IgD-negative memory B cell (primary cell): ENCODE data around the gene DLL1. TPM values are rescaled to one million over a fixed set of nuclear protein-coding genes. Genes with fewer than 3 reads are reported as not detected.
"Not testable (repeated sequence)": the region's sequence is repeated elsewhere in the genome, so short reads cannot be mapped to it uniquely, and the experiment has no call there.

Experiments used
- H3K27ac Mint-ChIP-seq, 3 donors: one replicate each; pipeline ENCODE4 v1.8.0; 2020 to 2022; ENCODE audit warnings: mild to moderate bottlenecking in 3 of 3, mixed read lengths in 3 of 3, moderate library complexity in 1 of 3
- H3K27me3 Mint-ChIP-seq: one replicate; pipeline ENCODE4 v1.8.0; 2021; ENCODE audit warnings: mixed read lengths
- H3K36me3 Mint-ChIP-seq: one replicate; pipeline ENCODE4 v1.8.0; 2020; ENCODE audit warnings: mild to moderate bottlenecking, mixed read lengths
- H3K4me1 Mint-ChIP-seq, 3 donors: one replicate each; pipeline ENCODE4 v1.8.0; 2020 to 2022; ENCODE audit warnings: mixed read lengths in 3 of 3, mild to moderate bottlenecking in 1 of 3
- H3K4me3 Mint-ChIP-seq, 4 donors: one replicate each; pipeline ENCODE4 v1.8.0; 2020 to 2022; ENCODE audit warnings: mild to moderate bottlenecking in 4 of 4, mixed read lengths in 4 of 4, moderate library complexity in 3 of 4
- H3K9me3 Mint-ChIP-seq, 3 donors: one replicate each; pipeline ENCODE4 v1.8.0; 2020 to 2021; ENCODE audit warnings: mixed read lengths in 3 of 3, mild to moderate bottlenecking in 1 of 3
- polyA plus RNA-seq: library from polyadenylated mRNA; unstranded; fragments of 300-500 nt; fragmentation: Illumina TruSeq; gene quantifications from one replicate; pipeline ENCODE4 v1.2.3, GENCODE V29; 2021

The DLL1 gene, protein sequence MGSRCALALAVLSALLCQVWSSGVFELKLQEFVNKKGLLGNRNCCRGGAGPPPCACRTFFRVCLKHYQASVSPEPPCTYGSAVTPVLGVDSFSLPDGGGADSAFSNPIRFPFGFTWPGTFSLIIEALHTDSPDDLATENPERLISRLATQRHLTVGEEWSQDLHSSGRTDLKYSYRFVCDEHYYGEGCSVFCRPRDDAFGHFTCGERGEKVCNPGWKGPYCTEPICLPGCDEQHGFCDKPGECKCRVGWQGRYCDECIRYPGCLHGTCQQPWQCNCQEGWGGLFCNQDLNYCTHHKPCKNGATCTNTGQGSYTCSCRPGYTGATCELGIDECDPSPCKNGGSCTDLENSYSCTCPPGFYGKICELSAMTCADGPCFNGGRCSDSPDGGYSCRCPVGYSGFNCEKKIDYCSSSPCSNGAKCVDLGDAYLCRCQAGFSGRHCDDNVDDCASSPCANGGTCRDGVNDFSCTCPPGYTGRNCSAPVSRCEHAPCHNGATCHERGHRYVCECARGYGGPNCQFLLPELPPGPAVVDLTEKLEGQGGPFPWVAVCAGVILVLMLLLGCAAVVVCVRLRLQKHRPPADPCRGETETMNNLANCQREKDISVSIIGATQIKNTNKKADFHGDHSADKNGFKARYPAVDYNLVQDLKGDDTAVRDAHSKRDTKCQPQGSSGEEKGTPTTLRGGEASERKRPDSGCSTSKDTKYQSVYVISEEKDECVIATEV
- polyA plus RNA-seq = 0.10 TPM

- H3K4me3 Mint-ChIP-seq = peak within 1 kb of the TSS; percentile 81 to 97 (median 93)
- peaks cover 0 to 2% (median 0%) of the 10 kb centered on the region in 3 donors for H3K9me3 Mint-ChIP-seq
- no peaks in the 10 kb centered on the region for H3K36me3 Mint-ChIP-seq
- H3K4me1 Mint-ChIP-seq = peaks cover 16 to 46% (median 29%) of the 10 kb centered on the region in 3 donors
- H3K27ac Mint-ChIP-seq = peak within 1 kb of the TSS; percentile 27 to 83 (median 73)
- peaks cover 56% of the 10 kb centered on the region for H3K27me3 Mint-ChIP-seq
These were observed at the start of gene DLL1 for GRCh38 chr6:170290296-170291128. TSS of gene DLL1 (minus strand) at chr6:170291078. CDS start at chr6:170290139, 939 bp downstream.

DNA sequence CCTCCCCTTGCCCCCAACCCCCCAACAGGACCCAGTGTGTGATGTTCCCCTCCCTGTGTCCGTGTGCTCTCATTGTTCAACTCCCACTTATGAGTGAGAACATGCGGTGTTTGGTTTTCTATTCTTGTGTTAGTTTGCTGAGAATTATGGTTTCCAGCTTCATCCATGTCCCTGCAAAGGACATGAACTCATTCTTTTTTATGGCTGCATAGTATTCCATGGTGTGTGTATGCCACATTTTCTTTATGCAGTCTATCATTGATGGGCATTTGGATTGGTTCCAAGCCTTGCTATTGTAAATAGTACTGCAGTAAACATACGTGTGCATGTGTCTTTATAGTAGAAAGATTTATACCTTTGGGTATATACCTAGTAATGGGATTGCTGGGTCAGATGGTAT is 44.3 kb upstream of the DLL1 start:
- H3K4me1 Mint-ChIP-seq = peaks cover 0 to 14% (median 13%) of the 10 kb centered on the region in 3 donors
- not testable (repeated sequence) for H3K4me3 Mint-ChIP-seq, H3K27me3 Mint-ChIP-seq, H3K27ac Mint-ChIP-seq, H3K9me3 Mint-ChIP-seq
- H3K36me3 Mint-ChIP-seq = peaks cover 30% of the 10 kb centered on the region

DNA sequence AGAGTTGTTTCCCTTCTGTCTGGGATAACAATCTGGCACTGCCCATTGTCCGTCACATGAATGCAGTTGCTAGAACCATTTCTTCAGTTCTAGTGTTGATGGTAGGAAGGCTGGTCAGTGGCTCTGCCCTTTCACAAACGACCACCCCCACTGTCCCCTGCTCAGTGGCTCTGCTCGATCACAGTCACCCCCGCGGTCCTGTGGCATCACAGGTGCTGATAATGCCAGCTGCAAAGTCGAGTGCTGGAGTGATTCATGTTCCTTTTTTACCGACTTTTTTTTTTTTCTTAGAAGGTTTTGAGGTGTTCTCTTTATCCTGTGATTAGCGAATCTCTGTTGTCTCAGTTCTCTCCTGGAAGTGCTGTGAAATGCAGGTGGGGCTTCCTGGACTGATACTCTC is 38.4 kb upstream of the DLL1 start:
- Mint-ChIP-seq H3K27ac (no peak overlapping the region), H3K9me3 (no peaks in the 10 kb centered on the region), H3K36me3 (peaks cover 22% of the 10 kb centered on the region), H3K4me1 (peaks cover 0 to 4% (median 2%) of the 10 kb centered on the region in 3 donors), H3K4me3 (peak overlapping the region in 1 of 4 donors; percentile 61), H3K27me3 (no peaks in the 10 kb centered on the region)

GRCh38 chr6:170317718-170318117 is 26.8 kb upstream of the DLL1 start:
- H3K9me3 Mint-ChIP-seq = no peaks in the 10 kb centered on the region
- H3K27ac Mint-ChIP-seq = peak overlapping the region in 1 of 3 donors; percentile 5
- peaks cover 9% of the 10 kb centered on the region for H3K36me3 Mint-ChIP-seq
- H3K4me1 Mint-ChIP-seq = peaks cover 7 to 25% (median 13%) of the 10 kb centered on the region in 3 donors
- no peak overlapping the region for H3K4me3 Mint-ChIP-seq
- H3K27me3 Mint-ChIP-seq = no peaks in the 10 kb centered on the region

- Mint-ChIP-seq H3K36me3 (peaks cover 7% of the 10 kb centered on the region), H3K27ac (peak overlapping the region in 2 of 3 donors; percentile 5 to 65), H3K27me3 (no peaks in the 10 kb centered on the region), H3K9me3 (no peaks in the 10 kb centered on the region), H3K4me3 (no peak overlapping the region), H3K4me1 (peaks cover 6 to 29% (median 17%) of the 10 kb centered on the region in 3 donors)
These were observed 26.2 kb upstream of the DLL1 start for GRCh38 chr6:170317076-170317475.

- peaks cover 10% of the 10 kb centered on the region for H3K36me3 Mint-ChIP-seq
- no peak overlapping the region for H3K27ac Mint-ChIP-seq
- H3K9me3 Mint-ChIP-seq = no peaks in the 10 kb centered on the region
- H3K4me1 Mint-ChIP-seq = peaks cover 8 to 36% (median 21%) of the 10 kb centered on the region in 3 donors
- no peak overlapping the region for H3K4me3 Mint-ChIP-seq
- H3K27me3 Mint-ChIP-seq = no peaks in the 10 kb centered on the region
These were observed 25.2 kb upstream of the DLL1 start for GRCh38 chr6:170316071-170316470.

GRCh38 chr6:170314983-170315382 is 24.1 kb upstream of the DLL1 start:
- no peaks in the 10 kb centered on the region for H3K27me3 Mint-ChIP-seq
- H3K4me1 Mint-ChIP-seq = peaks cover 9 to 45% (median 21%) of the 10 kb centered on the region in 3 donors
- no peak overlapping the region for H3K27ac Mint-ChIP-seq
- no peaks in the 10 kb centered on the region for H3K9me3 Mint-ChIP-seq
- no peak overlapping the region for H3K4me3 Mint-ChIP-seq
- peaks cover 5% of the 10 kb centered on the region for H3K36me3 Mint-ChIP-seq

GRCh38 chr6:170313716-170314295 is 22.9 kb upstream of the DLL1 start:
- peaks cover 12 to 44% (median 27%) of the 10 kb centered on the region in 3 donors for H3K4me1 Mint-ChIP-seq
- no peak overlapping the region for H3K4me3 Mint-ChIP-seq

DNA sequence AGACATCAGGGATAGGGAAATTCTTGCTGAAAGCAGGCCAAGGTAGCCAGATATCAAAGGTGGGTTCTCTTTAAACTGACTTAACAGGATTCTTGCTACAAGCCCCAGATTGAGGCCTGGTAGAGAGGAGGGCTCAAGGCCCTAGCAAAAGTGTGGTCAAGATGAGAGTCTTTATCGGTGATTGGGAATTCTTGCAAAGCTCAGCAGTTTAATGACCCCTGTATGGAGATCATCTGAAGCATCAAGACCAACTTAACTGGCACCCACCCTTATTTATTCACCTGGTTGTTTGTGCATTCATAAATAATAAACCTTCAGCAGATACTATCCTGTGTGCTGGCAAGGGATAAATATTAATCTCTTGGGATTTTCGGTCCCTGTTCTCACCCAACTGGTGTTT is 22.0 kb upstream of the DLL1 start:
- H3K36me3 Mint-ChIP-seq = peaks cover 5% of the 10 kb centered on the region
- no peaks in the 10 kb centered on the region for H3K9me3 Mint-ChIP-seq
- H3K4me3 Mint-ChIP-seq = peak overlapping the region in 1 of 4 donors; percentile 13
- H3K27me3 Mint-ChIP-seq = no peaks in the 10 kb centered on the region
- peak overlapping the region in 2 of 3 donors; percentile 39 to 43 for H3K27ac Mint-ChIP-seq
- peaks cover 20 to 53% (median 35%) of the 10 kb centered on the region in 3 donors for H3K4me1 Mint-ChIP-seq

More at GRCh38 chr6:170313716-170314295, 22.9 kb upstream of the DLL1 start:
- H3K9me3 Mint-ChIP-seq = no peaks in the 10 kb centered on the region
- H3K36me3 Mint-ChIP-seq = peaks cover 5% of the 10 kb centered on the region
- no peaks in the 10 kb centered on the region for H3K27me3 Mint-ChIP-seq
- H3K27ac Mint-ChIP-seq = peak overlapping the region in 1 of 3 donors; percentile 43

DNA sequence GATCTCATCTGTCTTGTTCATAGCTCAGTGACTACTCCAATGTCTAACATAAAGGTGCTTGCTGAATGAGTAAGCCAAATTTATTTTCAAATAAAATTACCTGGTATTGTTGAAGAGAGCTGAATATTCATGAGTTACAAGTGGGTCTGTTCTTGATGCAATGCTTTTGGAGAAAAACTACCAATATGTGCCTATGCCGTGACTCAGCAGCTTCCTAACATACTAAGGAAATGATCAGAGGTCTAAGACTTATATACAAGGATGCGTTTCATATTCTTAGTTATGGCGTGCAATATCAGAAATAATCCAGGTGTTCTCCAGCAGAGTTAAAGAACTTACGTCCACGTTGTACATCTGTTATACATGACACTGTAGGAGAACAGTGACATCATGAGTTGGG is 20.8 kb upstream of the DLL1 start:
- Mint-ChIP-seq H3K27ac (peak overlapping the region in 1 of 3 donors; percentile 69), H3K4me3 (peak overlapping the region in 1 of 4 donors; percentile 27)

GRCh38 chr6:170308761-170309160 is 17.9 kb upstream of the DLL1 start:
- peak overlapping the region in 1 of 3 donors; percentile 79 for H3K27ac Mint-ChIP-seq
- H3K9me3 Mint-ChIP-seq = no peaks in the 10 kb centered on the region
- H3K36me3 Mint-ChIP-seq = peaks cover 3% of the 10 kb centered on the region
- H3K4me3 Mint-ChIP-seq = peak overlapping the region in 3 of 4 donors; percentile 15 to 82 (median 36)
- peaks cover 4% of the 10 kb centered on the region for H3K27me3 Mint-ChIP-seq
- H3K4me1 Mint-ChIP-seq = peaks cover 28 to 49% (median 47%) of the 10 kb centered on the region in 3 donors

More for the DNA sequence above, 20.8 kb upstream of the DLL1 start:
- Mint-ChIP-seq H3K9me3 (no peaks in the 10 kb centered on the region), H3K36me3 (peaks cover 4% of the 10 kb centered on the region), H3K4me1 (peaks cover 28 to 54% (median 42%) of the 10 kb centered on the region in 3 donors), H3K27me3 (no peaks in the 10 kb centered on the region)

- Mint-ChIP-seq H3K27ac (peak overlapping the region; percentile 79 to 97 (median 84)), H3K4me1 (peaks cover 27 to 40% (median 37%) of the 10 kb centered on the region in 3 donors), H3K9me3 (no peaks in the 10 kb centered on the region), H3K36me3 (peaks cover 3% of the 10 kb centered on the region), H3K4me3 (peak overlapping the region; percentile 82 to 98 (median 95)), H3K27me3 (peaks cover 6% of the 10 kb centered on the region)
These were observed 16.2 kb upstream of the DLL1 start for GRCh38 chr6:170307080-170307545.

GRCh38 chr6:170306324-170307079 is 15.6 kb upstream of the DLL1 start, which contains the start of gene FAM120B:
TSS of gene FAM120B (plus strand) at chr6:170306758. CDS start at chr6:170317391, 10,633 bp downstream.
- peaks cover 0 to 6% (median 4%) of the 10 kb centered on the region in 3 donors for H3K9me3 Mint-ChIP-seq
- peaks cover 11% of the 10 kb centered on the region for H3K27me3 Mint-ChIP-seq
- H3K4me1 Mint-ChIP-seq = peaks cover 25 to 40% (median 34%) of the 10 kb centered on the region in 3 donors
- H3K36me3 Mint-ChIP-seq = peaks cover 6% of the 10 kb centered on the region
- H3K4me3 Mint-ChIP-seq = peak within 1 kb of the TSS; percentile 82 to 98 (median 95)
- peak within 1 kb of the TSS; percentile 79 to 97 (median 84) for H3K27ac Mint-ChIP-seq
